ENCODE data around the gene EVPL.

Gene EVPL

GRCh38 chr17:76007131-76007849 is 19.8 kb downstream of the EVPL start:
- no peak for TF ChIP-seq CTCF (conservative IDR thresholded peaks at IDR 0.05)
- H3K27ac ChIP-seq = no peak overlapping the region

GRCh38 chr17:76005263-76006149 is 21.6 kb downstream of the EVPL start:
- H3K27ac ChIP-seq = no peak overlapping the region
- TF ChIP-seq CTCF (conservative IDR thresholded peaks at IDR 0.05) (peak; percentile 88), ZFX (IDR thresholded peaks at IDR 0.05) (no peak)

GRCh38 chr17:76004750-76005262 is 22.3 kb downstream of the EVPL start:
- no peak for TF ChIP-seq ZFX (IDR thresholded peaks at IDR 0.05)
- no peak for TF ChIP-seq CTCF (conservative IDR thresholded peaks at IDR 0.05)
- no peak overlapping the region for H3K27ac ChIP-seq

- TF ChIP-seq CTCF (conservative IDR thresholded peaks at IDR 0.05) = no peak
- no peak for TF ChIP-seq ZFX (IDR thresholded peaks at IDR 0.05)
- no peak overlapping the region for H3K27ac ChIP-seq
These were observed 23.2 kb downstream of the EVPL start for GRCh38 chr17:76003915-76004314.

- H3K27ac ChIP-seq = no peak overlapping the region
- TF ChIP-seq CTCF (conservative IDR thresholded peaks at IDR 0.05) (no peak), ZFX (IDR thresholded peaks at IDR 0.05) (no peak)
These were observed 25.0 kb downstream of the EVPL start for GRCh38 chr17:76002100-76002499.

- H3K27ac ChIP-seq = peak within 1 kb of the TSS; percentile 66
- TF ChIP-seq ZFX (IDR thresholded peaks at IDR 0.05) (no peak), CTCF (conservative IDR thresholded peaks at IDR 0.05) (peak; percentile 78)
These were observed 26.2 kb downstream of the EVPL start, which contains the start of gene CDK3 for GRCh38 chr17:76000755-76001521. Gene CDK3, plus strand, starts transcription at chr17:76000855. Its CDS starts 571 bp downstream, at chr17:76001426.

All from C4-2B (cell line).